Activated naive CD8-positive, alpha-beta T cell (primary cell): ENCODE measurements around the gene PLXNA4.

Source experiments
- H3K27ac Mint-ChIP-seq: one replicate; pipeline ENCODE4 v1.8.0; 2021; ENCODE audit warnings: mixed read lengths
- H3K27me3 Mint-ChIP-seq: one replicate; pipeline ENCODE4 v1.8.0; 2021; ENCODE audit warnings: mixed read lengths
- H3K36me3 Mint-ChIP-seq: one replicate; pipeline ENCODE4 v1.8.0; 2021; ENCODE audit warnings: mixed read lengths
- H3K4me1 Mint-ChIP-seq: one replicate; pipeline ENCODE4 v1.8.0; 2021; ENCODE audit warnings: low read depth, mixed read lengths
- H3K4me3 Mint-ChIP-seq: one replicate; pipeline ENCODE4 v1.8.0; 2021; ENCODE audit warnings: mild to moderate bottlenecking, mixed read lengths
- H3K9me3 Mint-ChIP-seq: one replicate; pipeline ENCODE4 v1.8.0; 2021; ENCODE audit warnings: low read depth, mixed read lengths

Gene PLXNA4

GRCh38 chr7:132262160-132262470 lies 314.2 kb downstream of the PLXNA4 start:
- no peak overlapping the region for H3K4me3 Mint-ChIP-seq
- H3K9me3 Mint-ChIP-seq = no peaks in the 10 kb centered on the region

GRCh38 chr7:132261327-132262159 lies 314.7 kb downstream of the PLXNA4 start:
- Mint-ChIP-seq H3K9me3 (no peaks in the 10 kb centered on the region), H3K27me3 (peaks cover 3% of the 10 kb centered on the region), H3K4me3 (no peak overlapping the region), H3K27ac (no peak overlapping the region), H3K4me1 (no peaks in the 10 kb centered on the region), H3K36me3 (no peaks in the 10 kb centered on the region)

More at GRCh38 chr7:132262160-132262470, 314.2 kb downstream of the PLXNA4 start:
- no peak overlapping the region for H3K27ac Mint-ChIP-seq
- H3K27me3 Mint-ChIP-seq = peaks cover 3% of the 10 kb centered on the region
- H3K36me3 Mint-ChIP-seq = no peaks in the 10 kb centered on the region
- H3K4me1 Mint-ChIP-seq = no peaks in the 10 kb centered on the region

- Mint-ChIP-seq H3K27me3 (no peaks in the 10 kb centered on the region), H3K4me3 (no peak overlapping the region), H3K4me1 (no peaks in the 10 kb centered on the region), H3K9me3 (no peaks in the 10 kb centered on the region), H3K27ac (no peak overlapping the region), H3K36me3 (no peaks in the 10 kb centered on the region)
Measured at GRCh38 chr7:132258231-132258630, 318.0 kb downstream of the PLXNA4 start.

- Mint-ChIP-seq H3K9me3 (no peaks in the 10 kb centered on the region), H3K4me3 (no peak overlapping the region), H3K36me3 (no peaks in the 10 kb centered on the region), H3K27me3 (no peaks in the 10 kb centered on the region), H3K27ac (no peak overlapping the region), H3K4me1 (no peaks in the 10 kb centered on the region)
Measured at GRCh38 chr7:132257253-132257652, 319.0 kb downstream of the PLXNA4 start.

GRCh38 chr7:132256721-132257212 lies 319.5 kb downstream of the PLXNA4 start:
- Mint-ChIP-seq H3K9me3 (no peaks in the 10 kb centered on the region), H3K4me1 (no peaks in the 10 kb centered on the region), H3K27me3 (no peaks in the 10 kb centered on the region), H3K36me3 (no peaks in the 10 kb centered on the region), H3K4me3 (no peak overlapping the region), H3K27ac (no peak overlapping the region)

- Mint-ChIP-seq H3K4me1 (no peaks in the 10 kb centered on the region), H3K36me3 (no peaks in the 10 kb centered on the region), H3K27me3 (no peaks in the 10 kb centered on the region), H3K4me3 (no peak overlapping the region), H3K9me3 (no peaks in the 10 kb centered on the region), H3K27ac (no peak overlapping the region)
Measured at GRCh38 chr7:132255898-132256297, 320.4 kb downstream of the PLXNA4 start.

- H3K27me3 Mint-ChIP-seq = no peaks in the 10 kb centered on the region
- H3K36me3 Mint-ChIP-seq = no peaks in the 10 kb centered on the region
- H3K4me3 Mint-ChIP-seq = no peak overlapping the region
- H3K9me3 Mint-ChIP-seq = no peaks in the 10 kb centered on the region
- no peaks in the 10 kb centered on the region for H3K4me1 Mint-ChIP-seq
- no peak overlapping the region for H3K27ac Mint-ChIP-seq
Measured at GRCh38 chr7:132255115-132255797, 321.0 kb downstream of the PLXNA4 start.

- Mint-ChIP-seq H3K36me3 (no peaks in the 10 kb centered on the region), H3K27me3 (peaks cover 2% of the 10 kb centered on the region), H3K4me1 (no peaks in the 10 kb centered on the region), H3K9me3 (no peaks in the 10 kb centered on the region), H3K4me3 (no peak overlapping the region), H3K27ac (no peak overlapping the region)
Measured at GRCh38 chr7:132254455-132254854, 321.8 kb downstream of the PLXNA4 start.

- Mint-ChIP-seq H3K36me3 (no peaks in the 10 kb centered on the region), H3K27me3 (peaks cover 3% of the 10 kb centered on the region), H3K4me1 (no peaks in the 10 kb centered on the region), H3K9me3 (no peaks in the 10 kb centered on the region), H3K4me3 (no peak overlapping the region), H3K27ac (no peak overlapping the region)
Measured at GRCh38 chr7:132252793-132253100, 323.5 kb downstream of the PLXNA4 start.

GRCh38 chr7:132251327-132251659 lies 325.0 kb downstream of the PLXNA4 start:
- no peaks in the 10 kb centered on the region for H3K4me1 Mint-ChIP-seq
- H3K9me3 Mint-ChIP-seq = no peaks in the 10 kb centered on the region
- H3K27me3 Mint-ChIP-seq = peaks cover 3% of the 10 kb centered on the region
- H3K4me3 Mint-ChIP-seq = no peak overlapping the region
- H3K27ac Mint-ChIP-seq = no peak overlapping the region
- H3K36me3 Mint-ChIP-seq = no peaks in the 10 kb centered on the region

- Mint-ChIP-seq H3K36me3 (no peaks in the 10 kb centered on the region), H3K4me3 (no peak overlapping the region), H3K27me3 (peaks cover 4% of the 10 kb centered on the region), H3K4me1 (no peaks in the 10 kb centered on the region), H3K9me3 (peaks cover under 1% of the 10 kb centered on the region), H3K27ac (no peak overlapping the region)
Measured at GRCh38 chr7:132250480-132251326, 325.6 kb downstream of the PLXNA4 start.

GRCh38 chr7:132249256-132249971 lies 326.9 kb downstream of the PLXNA4 start:
- Mint-ChIP-seq H3K4me1 (no peaks in the 10 kb centered on the region), H3K27me3 (peaks cover 9% of the 10 kb centered on the region), H3K9me3 (peaks cover 4% of the 10 kb centered on the region), H3K27ac (no peak overlapping the region), H3K4me3 (no peak overlapping the region), H3K36me3 (no peaks in the 10 kb centered on the region)

- no peak overlapping the region for H3K27ac Mint-ChIP-seq
- no peaks in the 10 kb centered on the region for H3K36me3 Mint-ChIP-seq
- no peaks in the 10 kb centered on the region for H3K4me1 Mint-ChIP-seq
- peaks cover 9% of the 10 kb centered on the region for H3K27me3 Mint-ChIP-seq
- no peak overlapping the region for H3K4me3 Mint-ChIP-seq
- peaks cover 4% of the 10 kb centered on the region for H3K9me3 Mint-ChIP-seq
Measured at GRCh38 chr7:132248841-132249240, 327.4 kb downstream of the PLXNA4 start.

GRCh38 chr7:132247995-132248618 lies 328.2 kb downstream of the PLXNA4 start:
- no peaks in the 10 kb centered on the region for H3K36me3 Mint-ChIP-seq

More at GRCh38 chr7:132247995-132248618, 328.2 kb downstream of the PLXNA4 start:
- H3K27ac Mint-ChIP-seq = no peak overlapping the region
- no peaks in the 10 kb centered on the region for H3K4me1 Mint-ChIP-seq
- H3K4me3 Mint-ChIP-seq = no peak overlapping the region
- peaks cover 9% of the 10 kb centered on the region for H3K27me3 Mint-ChIP-seq
- peaks cover 4% of the 10 kb centered on the region for H3K9me3 Mint-ChIP-seq
